Glutamatergic neuron (in vitro differentiated cells): ENCODE measurements around the gene GAP43. TPM values are rescaled to one million over a fixed set of nuclear protein-coding genes. Genes with fewer than 3 reads are reported as not detected.
A peak's percentile ranks its signal among the peaks of the same experiment; 100 is the strongest.

ENCODE experiments used
- DNase-seq: peaks from one replicate; pipeline ENCODE4 v3.0.0; 2022
- H3K27ac Mint-ChIP-seq: one replicate; pipeline ENCODE4 v1.8.0; 2020; ENCODE audit warnings: mild to moderate bottlenecking, mixed read lengths, inconsistent platforms; ENCODE audit not compliant: unreplicated experiment
- H3K27me3 Mint-ChIP-seq: one replicate; pipeline ENCODE4 v1.8.0; 2020; ENCODE audit warnings: mild to moderate bottlenecking, moderate library complexity, mixed read lengths, inconsistent platforms; ENCODE audit not compliant: unreplicated experiment
- H3K36me3 Mint-ChIP-seq: one replicate; pipeline ENCODE4 v1.8.0; 2020; ENCODE audit warnings: mild to moderate bottlenecking, mixed read lengths, inconsistent platforms; ENCODE audit not compliant: unreplicated experiment
- H3K4me1 Mint-ChIP-seq: one replicate; pipeline ENCODE4 v1.8.0; 2020; ENCODE audit warnings: mild to moderate bottlenecking, low read depth, mixed read lengths, inconsistent platforms; ENCODE audit not compliant: unreplicated experiment
- H3K4me3 Mint-ChIP-seq: one replicate; pipeline ENCODE4 v1.8.0; 2020; ENCODE audit warnings: mild to moderate bottlenecking, mixed read lengths, inconsistent platforms; ENCODE audit not compliant: unreplicated experiment
- H3K9me3 Mint-ChIP-seq: one replicate; pipeline ENCODE4 v1.8.0; 2020; ENCODE audit warnings: mild to moderate bottlenecking, moderate library complexity, mixed read lengths, inconsistent platforms; ENCODE audit not compliant: unreplicated experiment
- total RNA-seq: library from RNA; stranded (reverse); fragmentation: NEBNext Ultra II Directional; extraction: Animal tissue kit (Norgen Biotek cat#: 25700); gene quantifications from one replicate; pipeline ENCODE4 v1.2.1, GENCODE V29; 2021; ENCODE audit not compliant: unreplicated experiment
- TF ChIP-seq, protein P1 (sequence below): fragments of 200-600 bp; sonication (generic); IDR thresholded peaks from one replicate; pipeline ENCODE4 v1.5.0; 2021; ENCODE audit not compliant: partially characterized antibody, unreplicated experiment

GAP43 gene
- total RNA-seq, 1 donor from 2014 or later, result 684 TPM

- H3K36me3 Mint-ChIP-seq, result peaks cover 11% of the 10 kb centered on the region
- H3K27ac Mint-ChIP-seq, result peak overlapping the region; percentile 100
- DNase-seq, result no peak
- TF ChIP-seq, protein P1, sequence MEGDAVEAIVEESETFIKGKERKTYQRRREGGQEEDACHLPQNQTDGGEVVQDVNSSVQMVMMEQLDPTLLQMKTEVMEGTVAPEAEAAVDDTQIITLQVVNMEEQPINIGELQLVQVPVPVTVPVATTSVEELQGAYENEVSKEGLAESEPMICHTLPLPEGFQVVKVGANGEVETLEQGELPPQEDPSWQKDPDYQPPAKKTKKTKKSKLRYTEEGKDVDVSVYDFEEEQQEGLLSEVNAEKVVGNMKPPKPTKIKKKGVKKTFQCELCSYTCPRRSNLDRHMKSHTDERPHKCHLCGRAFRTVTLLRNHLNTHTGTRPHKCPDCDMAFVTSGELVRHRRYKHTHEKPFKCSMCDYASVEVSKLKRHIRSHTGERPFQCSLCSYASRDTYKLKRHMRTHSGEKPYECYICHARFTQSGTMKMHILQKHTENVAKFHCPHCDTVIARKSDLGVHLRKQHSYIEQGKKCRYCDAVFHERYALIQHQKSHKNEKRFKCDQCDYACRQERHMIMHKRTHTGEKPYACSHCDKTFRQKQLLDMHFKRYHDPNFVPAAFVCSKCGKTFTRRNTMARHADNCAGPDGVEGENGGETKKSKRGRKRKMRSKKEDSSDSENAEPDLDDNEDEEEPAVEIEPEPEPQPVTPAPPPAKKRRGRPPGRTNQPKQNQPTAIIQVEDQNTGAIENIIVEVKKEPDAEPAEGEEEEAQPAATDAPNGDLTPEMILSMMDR, result no peak
- no peak overlapping the region for H3K4me3 Mint-ChIP-seq
- peaks cover 14% of the 10 kb centered on the region for H3K27me3 Mint-ChIP-seq
- H3K4me1 Mint-ChIP-seq, result peaks cover 42% of the 10 kb centered on the region
- H3K9me3 Mint-ChIP-seq, result peaks cover 26% of the 10 kb centered on the region
These were observed 134.9 kb downstream of the GAP43 start for GRCh38 chr3:115758076-115758763.

GRCh38 chr3:115760716-115761115, 137.4 kb downstream of the GAP43 start:
- Mint-ChIP-seq H3K9me3 (peaks cover 21% of the 10 kb centered on the region), H3K4me1 (peaks cover 46% of the 10 kb centered on the region), H3K36me3 (no peaks in the 10 kb centered on the region), H3K27ac (peak overlapping the region; percentile 100), H3K27me3 (peaks cover 14% of the 10 kb centered on the region), H3K4me3 (peak overlapping the region; percentile 75)
- TF ChIP-seq, protein P1, result no peak
- DNase-seq, result peak; percentile 76

GRCh38 chr3:115761927-115762305, 138.6 kb downstream of the GAP43 start:
- TF ChIP-seq, protein P1, result no peak
- Mint-ChIP-seq H3K4me3 (peak overlapping the region; percentile 47), H3K36me3 (no peaks in the 10 kb centered on the region)

DNA sequence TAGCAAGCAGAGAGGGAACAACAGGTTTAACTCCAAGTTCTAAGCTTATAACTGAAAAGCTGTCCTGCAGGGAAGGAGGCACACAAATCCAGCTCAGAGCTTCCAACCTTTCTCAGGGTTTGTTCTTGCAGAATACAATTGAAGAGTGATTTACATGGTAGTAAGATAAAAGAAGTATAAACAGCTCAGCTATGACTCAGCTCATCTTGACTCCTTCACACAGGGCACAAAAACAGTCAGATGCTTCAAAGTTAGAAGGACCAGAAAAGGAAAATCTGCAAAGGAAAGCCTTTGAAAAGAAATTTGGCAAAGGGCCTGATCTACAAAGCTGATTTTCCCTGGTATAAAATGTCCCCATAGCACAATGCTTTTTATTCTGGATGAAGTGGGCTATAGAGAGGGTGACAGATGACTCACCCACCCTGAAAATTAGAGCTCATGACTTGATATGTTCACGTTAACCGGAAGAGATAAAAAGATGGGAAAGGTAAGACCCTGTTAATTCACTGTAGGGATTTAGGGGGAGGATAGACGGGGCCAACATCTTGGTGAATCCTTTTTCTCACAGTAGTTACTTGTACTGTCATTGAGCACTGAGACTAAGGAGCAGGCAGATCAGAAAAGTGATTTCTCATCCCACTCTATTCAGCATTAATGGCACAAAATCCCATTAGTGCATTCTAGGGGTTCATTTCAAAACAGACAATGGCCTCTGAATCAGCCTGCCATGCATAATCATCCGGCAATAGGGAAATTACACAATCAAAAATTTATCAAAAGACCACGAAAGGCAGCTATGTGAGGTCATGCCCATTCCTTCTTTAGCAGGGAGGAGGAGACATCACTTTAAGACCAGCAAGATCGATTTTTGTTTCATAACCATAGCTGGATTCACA, 143.5 kb downstream of the GAP43 start:
- H3K9me3 Mint-ChIP-seq, result peaks cover 3% of the 10 kb centered on the region
- peaks cover 46% of the 10 kb centered on the region for H3K4me1 Mint-ChIP-seq
- peaks cover 3% of the 10 kb centered on the region for H3K27me3 Mint-ChIP-seq
- no peak overlapping the region for H3K4me3 Mint-ChIP-seq
- no peaks in the 10 kb centered on the region for H3K36me3 Mint-ChIP-seq
- TF ChIP-seq, protein P1, result no peak
- no peak for DNase-seq
- H3K27ac Mint-ChIP-seq, result peak overlapping the region; percentile 26

More at GRCh38 chr3:115761927-115762305, 138.6 kb downstream of the GAP43 start:
- Mint-ChIP-seq H3K27me3 (peaks cover 14% of the 10 kb centered on the region), H3K9me3 (peaks cover 18% of the 10 kb centered on the region), H3K27ac (peak overlapping the region; percentile 100), H3K4me1 (peaks cover 55% of the 10 kb centered on the region)
- DNase-seq, result no peak
